Fibroblast of mammary gland (primary cell): ENCODE data around the gene NOXRED1.

Source experiments
- DNase-seq: peaks from one replicate; pipeline ENCODE4 v3.0.0-alpha.2; 2010; ENCODE audit warnings: low read depth
- H3K4me3 ChIP-seq: 2 replicates; pipeline ENCODE4 v1.5.1; 2011; ENCODE audit warnings: low read depth, mild to moderate bottlenecking, low read length, moderate library complexity; ENCODE audit not compliant: control insufficient read depth
- TF ChIP-seq, protein P1 (sequence below): conservative IDR thresholded peaks from 2 replicates; pipeline ENCODE4 v1.5.1; 2011; ENCODE audit warnings: low read depth, low read length, inconsistent platforms; ENCODE audit not compliant: control insufficient read depth, insufficient read depth

NOXRED1 gene, protein sequence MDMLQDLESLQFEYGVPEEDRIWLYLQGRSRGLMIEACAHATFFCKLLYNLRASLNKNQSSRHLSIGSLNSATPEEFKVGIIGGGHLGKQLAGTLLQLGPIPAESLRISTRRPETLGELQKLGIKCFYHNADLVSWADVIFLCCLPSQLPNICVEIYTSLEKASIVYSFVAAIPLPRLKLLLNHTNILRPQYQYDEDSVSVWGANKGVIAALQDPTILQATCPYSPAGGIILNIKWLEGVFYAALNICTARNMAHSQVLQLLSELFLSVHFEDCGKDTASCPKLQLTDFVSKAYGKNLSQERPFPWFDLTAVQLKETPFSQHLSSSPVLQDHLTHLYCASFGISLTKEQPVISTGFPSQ

DNA sequence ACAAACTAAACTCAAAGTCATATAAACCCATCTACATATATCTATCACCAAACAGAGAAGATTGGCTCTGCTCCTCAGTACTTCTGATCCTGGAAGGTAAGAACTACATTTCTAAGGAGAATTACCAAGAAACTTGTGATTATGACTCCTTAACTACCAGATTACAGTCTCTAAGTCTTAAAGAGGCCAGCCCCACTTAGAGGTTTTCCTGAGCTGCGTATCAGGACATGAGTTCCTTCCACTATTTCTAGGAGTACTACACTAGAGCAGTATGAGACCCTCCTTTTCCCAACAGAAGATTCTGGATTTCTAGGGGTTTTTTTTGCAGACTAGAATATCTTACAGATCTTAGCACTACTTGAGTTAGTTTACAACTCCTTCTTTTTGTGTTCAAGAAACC lies at the start of gene NOXRED1:
Gene NOXRED1 (minus strand): TSS at position 101 of the 400 bp plus-strand sequence. CDS start 634 bp downstream, outside the sequence.
- TF ChIP-seq, protein P1, sequence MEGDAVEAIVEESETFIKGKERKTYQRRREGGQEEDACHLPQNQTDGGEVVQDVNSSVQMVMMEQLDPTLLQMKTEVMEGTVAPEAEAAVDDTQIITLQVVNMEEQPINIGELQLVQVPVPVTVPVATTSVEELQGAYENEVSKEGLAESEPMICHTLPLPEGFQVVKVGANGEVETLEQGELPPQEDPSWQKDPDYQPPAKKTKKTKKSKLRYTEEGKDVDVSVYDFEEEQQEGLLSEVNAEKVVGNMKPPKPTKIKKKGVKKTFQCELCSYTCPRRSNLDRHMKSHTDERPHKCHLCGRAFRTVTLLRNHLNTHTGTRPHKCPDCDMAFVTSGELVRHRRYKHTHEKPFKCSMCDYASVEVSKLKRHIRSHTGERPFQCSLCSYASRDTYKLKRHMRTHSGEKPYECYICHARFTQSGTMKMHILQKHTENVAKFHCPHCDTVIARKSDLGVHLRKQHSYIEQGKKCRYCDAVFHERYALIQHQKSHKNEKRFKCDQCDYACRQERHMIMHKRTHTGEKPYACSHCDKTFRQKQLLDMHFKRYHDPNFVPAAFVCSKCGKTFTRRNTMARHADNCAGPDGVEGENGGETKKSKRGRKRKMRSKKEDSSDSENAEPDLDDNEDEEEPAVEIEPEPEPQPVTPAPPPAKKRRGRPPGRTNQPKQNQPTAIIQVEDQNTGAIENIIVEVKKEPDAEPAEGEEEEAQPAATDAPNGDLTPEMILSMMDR = no peak
- no peak for DNase-seq
- no peak within 1 kb of the TSS for H3K4me3 ChIP-seq

GRCh38 chr14:77470224-77470870 lies 47.0 kb upstream of the NOXRED1 start:
- TF ChIP-seq, protein P1 = no peak
- no peak overlapping the region for H3K4me3 ChIP-seq
- no peak for DNase-seq

- TF ChIP-seq, protein P1 = no peak
- no peak overlapping the region for H3K4me3 ChIP-seq
- DNase-seq = no peak
Measured at GRCh38 chr14:77469539-77469938, 46.2 kb upstream of the NOXRED1 start.

DNA sequence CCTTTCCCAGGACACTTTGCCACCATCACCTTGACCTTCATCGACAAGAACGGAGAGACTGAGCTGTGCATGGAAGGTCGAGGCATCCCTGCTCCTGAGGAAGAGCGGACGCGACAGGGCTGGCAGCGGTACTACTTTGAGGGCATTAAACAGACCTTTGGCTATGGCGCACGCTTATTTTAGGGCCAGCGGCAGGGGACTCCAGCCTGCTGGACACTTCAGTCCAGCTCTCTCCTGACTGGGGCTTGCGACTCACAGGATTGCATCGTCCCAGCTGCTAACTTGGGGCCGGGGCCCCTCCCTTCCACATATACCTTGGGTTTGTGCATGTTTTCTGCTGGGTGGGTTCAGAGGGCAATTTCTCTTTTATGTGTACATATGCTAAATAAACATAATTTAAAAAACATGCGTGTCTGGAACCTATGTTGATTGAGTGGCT lies 45.8 kb upstream of the NOXRED1 start:
- TF ChIP-seq, protein P1 = no peak
- DNase-seq = no peak
- no peak overlapping the region for H3K4me3 ChIP-seq

DNA sequence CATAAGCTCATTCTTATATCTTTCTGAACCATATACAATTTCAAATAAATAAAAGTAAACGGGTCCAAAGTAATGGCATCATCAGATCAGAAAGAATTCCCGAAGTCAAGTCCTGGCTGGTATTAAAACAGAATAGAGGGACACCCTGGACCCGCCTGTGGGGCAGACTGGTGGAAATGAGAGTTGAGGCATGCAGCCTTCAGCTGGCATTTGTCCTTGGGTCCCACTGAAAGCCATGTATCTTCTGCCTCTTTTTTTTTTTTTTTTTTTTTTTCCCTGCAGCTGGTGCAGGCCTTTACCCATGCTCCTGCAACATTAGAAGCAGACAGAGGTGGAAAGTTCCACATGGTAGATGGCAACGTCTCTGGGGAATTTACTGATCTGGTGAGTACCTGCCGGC lies 44.5 kb upstream of the NOXRED1 start:
- no peak overlapping the region for H3K4me3 ChIP-seq
- DNase-seq = no peak
- TF ChIP-seq, protein P1 = no peak

- DNase-seq = peak; percentile 82
- peak overlapping the region; percentile 100 for H3K4me3 ChIP-seq
- TF ChIP-seq, protein P1 = peak; percentile 74
Measured at GRCh38 chr14:77459072-77459723, 35.9 kb upstream of the NOXRED1 start.
